Testis (tissue), 2 donors: Measurements from ENCODE around the gene R3HDM4.

ENCODE experiments used
- CTCF ChIP-seq, 3 experiments: fragments of 450-650 bp in 2 of 3; fragments of 200-600 bp in 1 of 3; sonication (generic) in 1 of 3; IDR thresholded peaks; one replicate each; pipeline ENCODE4 v1.5.1; 2016 to 2019; ENCODE audit warnings: antibody characterized with exemption in 3 of 3, mild to moderate bottlenecking in 2 of 3, moderate library complexity in 1 of 3
- POLR2A ChIP-seq: fragments of 450-650 bp; IDR thresholded peaks from one replicate; pipeline ENCODE4 v1.6.1; 2017; ENCODE audit warnings: antibody characterized with exemption, mild to moderate bottlenecking, moderate library complexity

- TF ChIP-seq CTCF (IDR thresholded peaks at IDR 0.05) (no peak), POLR2A (no peak)
Observed at GRCh38 chr19:960020-960419, 47.0 kb upstream of the R3HDM4 start.
